GM19240 (cell line): ENCODE data around the gene RAVER2.

ENCODE experiments used
- DNase-seq: peaks from one replicate; pipeline ENCODE4 v3.0.0; 2011; ENCODE audit warnings: low spot score; ENCODE audit not compliant: insufficient read length

The RAVER2 gene

GRCh38 chr1:64846573-64847430, 101.9 kb downstream of the RAVER2 start:
- no peak for DNase-seq

GRCh38 chr1:64847666-64848065, 102.8 kb downstream of the RAVER2 start:
- DNase-seq: no peak

GRCh38 chr1:64848136-64848535, 103.3 kb downstream of the RAVER2 start:
- DNase-seq: no peak

- no peak for DNase-seq
Measured at GRCh38 chr1:64848803-64849202, 103.9 kb downstream of the RAVER2 start.

- no peak for DNase-seq
Measured at GRCh38 chr1:64849942-64850341, 105.1 kb downstream of the RAVER2 start.

- no peak for DNase-seq
Measured at GRCh38 chr1:64850846-64851245, 106.0 kb downstream of the RAVER2 start.

GRCh38 chr1:64851664-64852063, 106.8 kb downstream of the RAVER2 start:
- no peak for DNase-seq

- DNase-seq: no peak
Measured at GRCh38 chr1:64854674-64855073, 109.8 kb downstream of the RAVER2 start.

GRCh38 chr1:64855557-64855956, 110.7 kb downstream of the RAVER2 start:
- DNase-seq: no peak

GRCh38 chr1:64856553-64856952, 111.7 kb downstream of the RAVER2 start:
- DNase-seq: no peak

- no peak for DNase-seq
Measured at GRCh38 chr1:64857347-64857746, 112.5 kb downstream of the RAVER2 start.

GRCh38 chr1:64861611-64862010, 116.7 kb downstream of the RAVER2 start:
- DNase-seq: no peak

- DNase-seq: peak; percentile 85
Measured at GRCh38 chr1:64864018-64864940, 119.4 kb downstream of the RAVER2 start.

GRCh38 chr1:64865105-64865757, 120.4 kb downstream of the RAVER2 start:
- DNase-seq: no peak

- DNase-seq: no peak
Measured at GRCh38 chr1:64866689-64867088, 121.8 kb downstream of the RAVER2 start.

- no peak for DNase-seq
Measured at GRCh38 chr1:64867266-64867665, 122.4 kb downstream of the RAVER2 start.

GRCh38 chr1:64871256-64871655, 126.4 kb downstream of the RAVER2 start:
- DNase-seq: no peak

GRCh38 chr1:64872067-64872466, 127.2 kb downstream of the RAVER2 start:
- DNase-seq: no peak

GRCh38 chr1:64873576-64873975, 128.7 kb downstream of the RAVER2 start:
- no peak for DNase-seq

- no peak for DNase-seq
Measured at GRCh38 chr1:64874666-64875065, 129.8 kb downstream of the RAVER2 start.

GRCh38 chr1:64875101-64875500, 130.2 kb downstream of the RAVER2 start:
- DNase-seq: no peak

- no peak for DNase-seq
Measured at GRCh38 chr1:64875606-64876005, 130.7 kb downstream of the RAVER2 start.
